CD4-positive, alpha-beta memory T cell (primary cell): ENCODE measurements around the gene TMEM156. TPM values are rescaled to one million over a fixed set of nuclear protein-coding genes. Genes with fewer than 3 reads are reported as not detected.
"Not testable (repeated sequence)": the region's sequence is repeated elsewhere in the genome, so short reads cannot be mapped to it uniquely, and the experiment has no call there.

ENCODE experiments used
- CTCF ChIA-PET: fragments of 350-600 bp; sonication (Branson Sonifier 250); formaldehyde crosslinking; loops from one replicate; lab custom pipeline; 2021; ENCODE audit warnings: inconsistent platforms; ENCODE audit not compliant: partially characterized antibody; lab: Charles Lee
- POLR2A ChIA-PET: fragments of 350-600 bp; sonication (Branson Sonifier 250); formaldehyde crosslinking; loops from one replicate; lab custom pipeline; 2021; ENCODE audit not compliant: partially characterized antibody; lab: Charles Lee
- DNase-seq, 5 donors: peaks; one replicate each; pipeline versions ENCODE4 v3.0.0 to v3.0.0-alpha.2; 2020 to 2022; ENCODE audit warnings: mixed read lengths in 1 of 5
- H3K27ac ChIP-seq: one replicate; pipeline ENCODE4 v1.7.0; 2013; ENCODE audit warnings: low read depth, low read length
- H3K27me3 ChIP-seq: 2 replicates; pipeline ENCODE4 v1.7.0; 2013; ENCODE audit warnings: mild to moderate bottlenecking, low read length, moderate library complexity; ENCODE audit not compliant: insufficient read depth
- H3K36me3 ChIP-seq: 2 replicates; pipeline ENCODE4 v1.7.0; 2013; ENCODE audit warnings: mild to moderate bottlenecking, low read length, moderate library complexity; ENCODE audit not compliant: insufficient read depth
- H3K4me1 ChIP-seq: 2 replicates; pipeline ENCODE4 v1.7.0; 2013; ENCODE audit warnings: mild to moderate bottlenecking, low read length, moderate library complexity; ENCODE audit not compliant: insufficient read depth
- H3K4me3 ChIP-seq, 2 donors: one replicate each; pipeline ENCODE4 v1.7.0; 2013; ENCODE audit warnings: low read length in 2 of 2, mild to moderate bottlenecking in 1 of 2
- H3K9me3 ChIP-seq, 2 donors: one replicate each; pipeline ENCODE4 v1.7.0; 2013; ENCODE audit warnings: low read length in 2 of 2, control low read depth in 1 of 2; ENCODE audit not compliant: control insufficient read depth in 1 of 2
- H3K27ac Mint-ChIP-seq, 7 donors: one replicate each; pipeline ENCODE4 v1.8.0; 2020 to 2021; ENCODE audit warnings: mixed read lengths in 7 of 7, mild to moderate bottlenecking in 6 of 7, inconsistent platforms in 3 of 7, moderate library complexity in 3 of 7
- H3K27me3 Mint-ChIP-seq, 2 donors: one replicate each; pipeline ENCODE4 v1.8.0; 2020 to 2021; ENCODE audit warnings: mixed read lengths in 2 of 2
- H3K36me3 Mint-ChIP-seq, 2 donors: one replicate each; pipeline ENCODE4 v1.8.0; 2020 to 2021; ENCODE audit warnings: mixed read lengths in 2 of 2, inconsistent platforms in 1 of 2, mild to moderate bottlenecking in 1 of 2
- H3K4me1 Mint-ChIP-seq, 4 donors: one replicate each; pipeline ENCODE4 v1.8.0; 2020 to 2021; ENCODE audit warnings: mixed read lengths in 4 of 4, mild to moderate bottlenecking in 1 of 4
- H3K4me3 Mint-ChIP-seq, 8 donors: one replicate each; pipeline ENCODE4 v1.8.0; 2020 to 2021; ENCODE audit warnings: mixed read lengths in 8 of 8, mild to moderate bottlenecking in 7 of 8, moderate library complexity in 6 of 8, inconsistent platforms in 3 of 8
- H3K9me3 Mint-ChIP-seq, 8 donors: one replicate each; pipeline ENCODE4 v1.8.0; 2020 to 2021; ENCODE audit warnings: mixed read lengths in 8 of 8, mild to moderate bottlenecking in 5 of 8, inconsistent platforms in 3 of 8, moderate library complexity in 1 of 8
- intact Hi-C: fragments of 100-400 bp; cut with micrococcal nuclease; formaldehyde crosslinking; loops from one replicate; pipeline ENCODE4 v1.15.1; 2023
- polyA plus RNA-seq, 2 donors: library from polyadenylated mRNA; unstranded; fragments of 300-500 nt; fragmentation: Illumina TruSeq; gene quantifications; one replicate each; pipeline ENCODE4 v1.2.3, GENCODE V29; 2021
- total RNA-seq, 2 experiments: library from RNA; stranded (reverse); gene quantifications; one replicate each; pipeline ENCODE4 v1.2.3, GENCODE V29; 2021

The TMEM156 gene
- total and polyA plus RNA-seq, 4 experiments from 2014 or later: 16.8 to 53.1 (median 32.8) TPM

- Mint-ChIP-seq H3K27ac (peak overlapping the region in 1 of 7 donors; percentile 56), H3K9me3 (no peaks in the 10 kb centered on the region)
Measured at GRCh38 chr4:38976308-38976707, 55.9 kb downstream of the TMEM156 start.

DNA sequence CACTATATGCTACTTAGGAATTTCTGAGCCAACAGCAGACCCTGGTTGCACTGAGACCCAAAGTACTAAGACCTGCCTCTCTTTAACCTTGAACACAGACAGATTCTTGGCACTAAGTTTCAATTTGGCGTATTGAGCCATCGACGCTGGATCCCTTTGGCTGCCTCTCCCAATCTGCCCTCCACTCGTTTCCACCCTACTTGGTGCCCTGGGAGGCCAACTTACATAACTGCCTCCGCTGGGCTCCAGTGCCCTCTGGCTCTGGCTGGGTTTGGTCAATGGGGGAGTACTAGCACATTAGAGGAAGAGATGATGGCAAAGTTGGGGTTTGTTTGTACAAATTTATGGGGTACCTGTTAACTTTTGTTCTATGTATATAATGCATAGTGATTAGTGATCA is 63.5 kb downstream of the TMEM156 start:
- CTCF ChIA-PET: no interaction called here
- H3K4me1 ChIP-seq: no peaks in the 10 kb centered on the region
- intact Hi-C loops: no loop called here
- no peak overlapping the region for H3K4me3 Mint-ChIP-seq
- H3K4me1 Mint-ChIP-seq: peaks cover 0 to 5% (median 4%) of the 10 kb centered on the region in 4 donors
- H3K9me3 ChIP-seq: no peaks in the 10 kb centered on the region
- peaks cover 17% of the 10 kb centered on the region for H3K36me3 ChIP-seq
- H3K4me3 ChIP-seq: no peak overlapping the region
- H3K36me3 Mint-ChIP-seq: peaks cover 55 to 69% of the 10 kb centered on the region in 2 donors
- H3K27me3 ChIP-seq: no peaks in the 10 kb centered on the region
- no peak for DNase-seq
- H3K9me3 Mint-ChIP-seq: no peaks in the 10 kb centered on the region
- no peaks in the 10 kb centered on the region for H3K27me3 Mint-ChIP-seq
- H3K27ac Mint-ChIP-seq: peak overlapping the region in 1 of 7 donors; percentile 59
- no peak overlapping the region for H3K27ac ChIP-seq
- POLR2A ChIA-PET: no interaction called here

More at GRCh38 chr4:38976308-38976707, 55.9 kb downstream of the TMEM156 start:
- H3K36me3 Mint-ChIP-seq: peaks cover 24 to 25% of the 10 kb centered on the region in 2 donors
- ChIA-PET POLR2A (no interaction called here), CTCF (interaction anchor here (1.4 to 1.6 kb wide), 2 partner anchors 9 kb away, joined by 4 read pairs; no protein-coding TSS in a partner anchor)
- H3K27me3 ChIP-seq: no peaks in the 10 kb centered on the region
- H3K36me3 ChIP-seq: no peaks in the 10 kb centered on the region
- intact Hi-C loops: no loop called here
- no peak overlapping the region for H3K4me3 ChIP-seq
- peaks cover 2 to 11% (median 5%) of the 10 kb centered on the region in 4 donors for H3K4me1 Mint-ChIP-seq
- H3K4me1 ChIP-seq: no peaks in the 10 kb centered on the region
- H3K4me3 Mint-ChIP-seq: no peak overlapping the region
- no peak for DNase-seq
- no peaks in the 10 kb centered on the region for H3K27me3 Mint-ChIP-seq
- H3K9me3 ChIP-seq: no peaks in the 10 kb centered on the region
- H3K27ac ChIP-seq: no peak overlapping the region

- H3K9me3 ChIP-seq: no peaks in the 10 kb centered on the region
- ChIA-PET POLR2A (no interaction called here), CTCF (no interaction called here)
- no peak overlapping the region for H3K4me3 ChIP-seq
- intact Hi-C loops: no loop called here
- DNase-seq: no peak
- H3K27ac ChIP-seq: no peak overlapping the region
- Mint-ChIP-seq H3K4me1 (peaks cover 0 to 5% (median 4%) of the 10 kb centered on the region in 4 donors), H3K9me3 (no peaks in the 10 kb centered on the region), H3K36me3 (peaks cover 55 to 74% of the 10 kb centered on the region in 2 donors), H3K4me3 (no peak overlapping the region), H3K27me3 (no peaks in the 10 kb centered on the region), H3K27ac (peak overlapping the region in 6 of 7 donors; percentile 18 to 85 (median 54))
- no peaks in the 10 kb centered on the region for H3K4me1 ChIP-seq
- H3K36me3 ChIP-seq: peaks cover 17% of the 10 kb centered on the region
- H3K27me3 ChIP-seq: no peaks in the 10 kb centered on the region
Measured at GRCh38 chr4:38967260-38968095, 64.7 kb downstream of the TMEM156 start.

- Mint-ChIP-seq H3K4me3 (peak overlapping the region in 1 of 8 donors; percentile 62), H3K27me3 (no peaks in the 10 kb centered on the region), H3K4me1 (peaks cover 0 to 5% (median 4%) of the 10 kb centered on the region in 4 donors), H3K27ac (peak overlapping the region in 6 of 7 donors; percentile 29 to 94 (median 44)), H3K9me3 (peaks cover 0 to 6% (median 3%) of the 10 kb centered on the region in 8 donors), H3K36me3 (peaks cover 50 to 66% of the 10 kb centered on the region in 2 donors)
- no peaks in the 10 kb centered on the region for H3K4me1 ChIP-seq
- no peak overlapping the region for H3K4me3 ChIP-seq
- peaks cover 17% of the 10 kb centered on the region for H3K36me3 ChIP-seq
- intact Hi-C loops: no loop called here
- ChIA-PET CTCF (interaction anchor here (0.5 to 1.5 kb wide), 3 partner anchors 20 to 216 kb away, joined by 3 read pairs; no protein-coding TSS in a partner anchor), POLR2A (no interaction called here)
- no peaks in the 10 kb centered on the region for H3K27me3 ChIP-seq
- H3K27ac ChIP-seq: no peak overlapping the region
- no peak for DNase-seq
- no peaks in the 10 kb centered on the region for H3K9me3 ChIP-seq
Measured at GRCh38 chr4:38965866-38966265, 66.3 kb downstream of the TMEM156 start.

DNA sequence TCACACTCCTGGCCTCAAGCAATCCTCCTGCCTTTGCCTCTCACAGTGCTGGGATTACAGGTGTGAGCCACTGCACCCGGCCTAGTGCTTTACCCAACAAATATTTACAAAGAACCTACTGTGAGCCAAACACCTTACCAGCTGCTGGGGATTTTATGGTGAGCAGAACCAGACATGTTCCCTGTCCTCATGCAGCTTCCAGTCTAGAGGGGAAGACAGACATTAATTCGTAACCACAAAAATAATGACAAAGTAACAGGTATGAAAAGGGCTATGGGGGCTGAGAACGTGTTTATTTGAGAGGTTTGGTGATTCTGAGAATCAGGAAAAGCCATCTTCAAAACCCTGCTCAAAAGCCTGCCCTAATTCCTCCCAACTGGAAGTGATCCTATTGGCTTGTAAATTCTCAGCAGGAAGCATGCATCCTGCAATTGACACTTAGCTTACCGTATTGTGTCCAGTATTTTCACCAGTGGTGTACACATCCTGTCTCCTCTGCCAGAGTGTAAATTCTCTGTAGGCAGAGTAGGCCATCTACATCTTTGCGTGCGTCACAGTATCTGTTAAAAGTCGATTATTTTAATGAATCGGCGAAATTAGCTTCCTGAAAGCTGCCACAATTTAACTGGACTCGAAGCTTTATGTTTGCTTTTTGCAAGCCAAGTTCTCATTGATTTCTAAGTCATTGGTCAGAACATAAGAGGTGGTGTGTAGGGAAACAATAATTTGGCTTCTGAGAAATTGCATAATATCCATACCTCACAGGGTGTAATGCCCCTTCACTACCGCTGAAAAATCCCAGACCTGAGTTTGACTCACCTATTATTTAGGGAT is 67.0 kb downstream of the TMEM156 start:
- Histone ChIP-seq H3K27ac (no peak overlapping the region), H3K36me3 (peaks cover 11% of the 10 kb centered on the region), H3K9me3 (no peaks in the 10 kb centered on the region), H3K4me1 (no peaks in the 10 kb centered on the region), H3K4me3 (no peak overlapping the region), H3K27me3 (no peaks in the 10 kb centered on the region)
- CTCF ChIA-PET: interaction anchor here (1.5 kb wide), 1 partner anchor 217 kb away, joined by 3 read pairs; no protein-coding TSS in a partner anchor
- H3K36me3 Mint-ChIP-seq: peaks cover 42 to 59% of the 10 kb centered on the region in 2 donors
- no peaks in the 10 kb centered on the region for H3K27me3 Mint-ChIP-seq
- POLR2A ChIA-PET: no interaction called here
- intact Hi-C loops: no loop called here
- H3K4me3 Mint-ChIP-seq: no peak overlapping the region
- H3K27ac Mint-ChIP-seq: peak overlapping the region in 2 of 7 donors; percentile 18 to 25
- no peak for DNase-seq
- peaks cover 0 to 5% (median 4%) of the 10 kb centered on the region in 4 donors for H3K4me1 Mint-ChIP-seq
- H3K9me3 Mint-ChIP-seq: peaks cover 0 to 11% (median 5%) of the 10 kb centered on the region in 8 donors

GRCh38 chr4:38959248-38959647 is 73.0 kb downstream of the TMEM156 start:
- H3K9me3 ChIP-seq, H3K27ac ChIP-seq, intact Hi-C loops, DNase-seq, H3K4me3 Mint-ChIP-seq, H3K4me3 ChIP-seq, H3K36me3 ChIP-seq, H3K27me3 Mint-ChIP-seq, H3K27me3 ChIP-seq: not testable (repeated sequence)
- H3K27ac Mint-ChIP-seq: peak overlapping the region in 2 of 7 donors; percentile 42 to 98
- H3K4me1 Mint-ChIP-seq: peaks cover 7 to 14% (median 12%) of the 10 kb centered on the region in 4 donors
- peaks cover 0 to 18% (median 5%) of the 10 kb centered on the region in 8 donors for H3K9me3 Mint-ChIP-seq
- peaks cover 0 to 13% of the 10 kb centered on the region in 2 donors for H3K36me3 Mint-ChIP-seq
- ChIA-PET CTCF (interaction anchor here (1.3 to 2.3 kb wide), 2 partner anchors 10 to 25 kb away, joined by 3 to 5 read pairs; no protein-coding TSS in a partner anchor), POLR2A (interaction anchor here (2.5 kb wide), 1 partner anchor 9 kb away, joined by 9 read pairs; no protein-coding TSS in a partner anchor)
- H3K4me1 ChIP-seq: peaks cover 10% of the 10 kb centered on the region
